WTC11 (cell line): ENCODE data around the gene NEURL4. TPM values are rescaled to one million over a fixed set of nuclear protein-coding genes. Genes with fewer than 3 reads are reported as not detected.

ENCODE experiments used
- ATAC-seq: fragments of 200-7000 bp; cut with Tn5 transposase; 2 replicates; pipeline ENCODE4 v1.10.0; 2021; ENCODE audit warnings: mild to moderate bottlenecking, moderate library complexity
- CTCF ChIA-PET: fragments of 300-600 bp; sonication (Branson Sonifier 250); formaldehyde crosslinking; loops from one replicate; lab custom pipeline; 2021; ENCODE audit warnings: antibody characterized with exemption; lab: Charles Lee
- POLR2A ChIA-PET: fragments of 350-600 bp; sonication (Branson Sonifier 250); formaldehyde crosslinking; loops from one replicate; lab custom pipeline; 2021; ENCODE audit warnings: antibody characterized with exemption; lab: Charles Lee
- DNase-seq: peaks from one replicate; pipeline ENCODE4 v3.0.0; 2021; ENCODE audit warnings: low spot score
- H3K27ac Mint-ChIP-seq: 2 replicates; pipeline ENCODE4 v1.8.0; 2021; ENCODE audit warnings: mixed read lengths
- H3K27me3 Mint-ChIP-seq: 2 replicates; pipeline ENCODE4 v1.8.0; 2021; ENCODE audit warnings: low read depth, mild to moderate bottlenecking, moderate library complexity, mixed read lengths
- H3K36me3 Mint-ChIP-seq: 2 replicates; pipeline ENCODE4 v1.8.0; 2021; ENCODE audit warnings: mixed read lengths
- H3K4me1 Mint-ChIP-seq: 2 replicates; pipeline ENCODE4 v1.8.0; 2022; ENCODE audit warnings: mixed read lengths
- H3K4me3 Mint-ChIP-seq: 2 replicates; pipeline ENCODE4 v1.8.0; 2021; ENCODE audit warnings: mild to moderate bottlenecking, moderate library complexity, mixed read lengths
- H3K9me3 Mint-ChIP-seq: 2 replicates; pipeline ENCODE4 v1.8.0; 2021; ENCODE audit warnings: mixed read lengths
- ATF1 ChIP-seq: sonication (generic); formaldehyde crosslinking; IDR thresholded peaks from 2 replicates; pipeline ENCODE4 v1.8.1; 2023; ENCODE audit warnings: mild to moderate bottlenecking, moderate library complexity, missing genetic modification reagents
- ATF2 ChIP-seq: sonication (generic); formaldehyde crosslinking; IDR thresholded peaks from 2 replicates; pipeline ENCODE4 v1.8.1; 2022; ENCODE audit warnings: low read depth, missing genetic modification reagents, borderline replicate concordance
- CTCF ChIP-seq: fragments of 200-600 bp; IDR thresholded peaks from 2 replicates; pipeline ENCODE4 v1.8.0; 2022; ENCODE audit warnings: antibody characterized with exemption
- GTF2I ChIP-seq: fragments of 250-450 bp; sonication (Bioruptor Pico); conservative IDR thresholded peaks from 2 replicates; pipeline ENCODE4 v1.4.0; 2021; ENCODE audit warnings: mild to moderate bottlenecking
- IRF2 ChIP-seq: sonication (generic); formaldehyde crosslinking; IDR thresholded peaks from 2 replicates; pipeline ENCODE4 v1.8.0; 2022; ENCODE audit warnings: low read depth, missing genetic modification reagents, borderline replicate concordance
- MLX ChIP-seq: sonication (generic); formaldehyde crosslinking; IDR thresholded peaks from 2 replicates; pipeline ENCODE4 v1.8.1; 2023; ENCODE audit warnings: mild to moderate bottlenecking, missing genetic modification reagents, moderate library complexity
- MYBL2 ChIP-seq: sonication (generic); formaldehyde crosslinking; IDR thresholded peaks from 2 replicates; pipeline ENCODE4 v1.8.1; 2023; ENCODE audit warnings: mild to moderate bottlenecking, moderate library complexity, missing genetic modification reagents
- NFYB ChIP-seq: sonication (generic); formaldehyde crosslinking; conservative IDR thresholded peaks from 2 replicates; pipeline ENCODE4 v1.8.0; 2022; ENCODE audit warnings: low read depth, missing genetic modification reagents
- SMAD3 ChIP-seq: sonication (generic); formaldehyde crosslinking; IDR thresholded peaks from 2 replicates; pipeline ENCODE4 v1.8.0; 2022; ENCODE audit warnings: missing genetic modification reagents, mild to moderate bottlenecking, borderline replicate concordance
- ZNF138 ChIP-seq: sonication (generic); formaldehyde crosslinking; conservative IDR thresholded peaks from 2 replicates; pipeline ENCODE4 v1.8.1; 2022; ENCODE audit warnings: mild to moderate bottlenecking, moderate library complexity, missing genetic modification reagents
- ZNF263 ChIP-seq: sonication (generic); formaldehyde crosslinking; IDR thresholded peaks from 2 replicates; pipeline ENCODE4 v1.8.1; 2022; ENCODE audit warnings: low read depth, mild to moderate bottlenecking, moderate library complexity, missing genetic modification reagents
- ZNF512 ChIP-seq: sonication (generic); formaldehyde crosslinking; IDR thresholded peaks from 2 replicates; pipeline ENCODE4 v1.8.1; 2022; ENCODE audit warnings: missing genetic modification reagents, borderline replicate concordance
- total RNA-seq: library from RNA; stranded (reverse); gene quantifications from 3 replicates; pipeline ENCODE4 v1.2.3, GENCODE V29; 2021
- TF ChIP-seq, protein P1 (sequence below): sonication (generic); formaldehyde crosslinking; conservative IDR thresholded peaks from 2 replicates; pipeline ENCODE4 v1.8.1; 2023; ENCODE audit warnings: mild to moderate bottlenecking, low read depth, missing genetic modification reagents, moderate library complexity
- TF ChIP-seq, protein P2 (sequence below): sonication (generic); formaldehyde crosslinking; IDR thresholded peaks from 2 replicates; pipeline ENCODE4 v1.8.1; 2023; ENCODE audit warnings: mild to moderate bottlenecking, moderate library complexity, missing genetic modification reagents
- TF ChIP-seq, protein P3 (sequence below): fragments of 250-450 bp; sonication (Bioruptor Pico); conservative IDR thresholded peaks from 2 replicates; pipeline ENCODE4 v1.9.0; 2021; ENCODE audit warnings: mild to moderate bottlenecking

The NEURL4 gene
- total RNA-seq, 1 experiment from 2014 or later, result 64.4 TPM

GRCh38 chr17:7279448-7279847, 49.7 kb downstream of the NEURL4 start (continued):
- TF ChIP-seq, protein P1, sequence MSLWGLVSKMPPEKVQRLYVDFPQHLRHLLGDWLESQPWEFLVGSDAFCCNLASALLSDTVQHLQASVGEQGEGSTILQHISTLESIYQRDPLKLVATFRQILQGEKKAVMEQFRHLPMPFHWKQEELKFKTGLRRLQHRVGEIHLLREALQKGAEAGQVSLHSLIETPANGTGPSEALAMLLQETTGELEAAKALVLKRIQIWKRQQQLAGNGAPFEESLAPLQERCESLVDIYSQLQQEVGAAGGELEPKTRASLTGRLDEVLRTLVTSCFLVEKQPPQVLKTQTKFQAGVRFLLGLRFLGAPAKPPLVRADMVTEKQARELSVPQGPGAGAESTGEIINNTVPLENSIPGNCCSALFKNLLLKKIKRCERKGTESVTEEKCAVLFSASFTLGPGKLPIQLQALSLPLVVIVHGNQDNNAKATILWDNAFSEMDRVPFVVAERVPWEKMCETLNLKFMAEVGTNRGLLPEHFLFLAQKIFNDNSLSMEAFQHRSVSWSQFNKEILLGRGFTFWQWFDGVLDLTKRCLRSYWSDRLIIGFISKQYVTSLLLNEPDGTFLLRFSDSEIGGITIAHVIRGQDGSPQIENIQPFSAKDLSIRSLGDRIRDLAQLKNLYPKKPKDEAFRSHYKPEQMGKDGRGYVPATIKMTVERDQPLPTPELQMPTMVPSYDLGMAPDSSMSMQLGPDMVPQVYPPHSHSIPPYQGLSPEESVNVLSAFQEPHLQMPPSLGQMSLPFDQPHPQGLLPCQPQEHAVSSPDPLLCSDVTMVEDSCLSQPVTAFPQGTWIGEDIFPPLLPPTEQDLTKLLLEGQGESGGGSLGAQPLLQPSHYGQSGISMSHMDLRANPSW (CRISPR knock-in tag), result no peak

DNA sequence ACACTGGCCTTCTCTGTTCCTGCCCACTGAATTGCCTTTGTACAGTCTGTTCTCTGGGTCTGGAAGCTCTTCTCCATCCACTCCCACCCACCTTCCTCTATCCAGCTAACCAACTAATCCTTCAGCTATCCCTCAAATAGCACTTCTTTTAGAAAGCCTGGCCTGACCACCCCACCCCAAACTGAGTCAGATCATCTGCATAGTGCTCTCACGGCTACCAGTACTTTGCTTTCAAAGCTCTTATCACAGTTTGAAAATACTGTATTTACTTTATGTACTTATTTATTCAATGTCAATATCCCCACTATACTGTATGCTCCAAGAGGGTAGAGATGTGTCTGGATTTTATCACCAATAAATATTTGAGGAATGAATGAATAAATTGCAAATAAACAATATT, 62.4 kb downstream of the NEURL4 start:
- Mint-ChIP-seq H3K9me3 (no peaks in the 10 kb centered on the region), H3K27me3 (no peaks in the 10 kb centered on the region; the same call in 1 of the 2 replicates), H3K27ac (peak overlapping the region; percentile 72), H3K4me1 (peaks cover 23% of the 10 kb centered on the region), H3K36me3 (no peaks in the 10 kb centered on the region), H3K4me3 (no peak overlapping the region)
- ChIA-PET CTCF (interaction anchor here (1.8 to 4.8 kb wide), 3 partner anchors 13 to 294 kb away, joined by 4 to 23 read pairs (median 14); no protein-coding TSS in a partner anchor), POLR2A (no interaction called here)
- DNase-seq (no peak), ATAC-seq (no peak)
- TF ChIP-seq GTF2I (no peak), ZNF138 (CRISPR knock-in tag) (no peak), ATF1 (CRISPR knock-in tag) (no peak), MLX (CRISPR knock-in tag) (no peak), IRF2 (no peak), CTCF (no peak), SMAD3 (no peak), ATF2 (CRISPR knock-in tag) (no peak), ZNF263 (CRISPR knock-in tag) (no peak), NFYB (CRISPR knock-in tag) (no peak), MYBL2 (no peak), ZNF512 (CRISPR knock-in tag) (no peak)
- TF ChIP-seq, protein P2, sequence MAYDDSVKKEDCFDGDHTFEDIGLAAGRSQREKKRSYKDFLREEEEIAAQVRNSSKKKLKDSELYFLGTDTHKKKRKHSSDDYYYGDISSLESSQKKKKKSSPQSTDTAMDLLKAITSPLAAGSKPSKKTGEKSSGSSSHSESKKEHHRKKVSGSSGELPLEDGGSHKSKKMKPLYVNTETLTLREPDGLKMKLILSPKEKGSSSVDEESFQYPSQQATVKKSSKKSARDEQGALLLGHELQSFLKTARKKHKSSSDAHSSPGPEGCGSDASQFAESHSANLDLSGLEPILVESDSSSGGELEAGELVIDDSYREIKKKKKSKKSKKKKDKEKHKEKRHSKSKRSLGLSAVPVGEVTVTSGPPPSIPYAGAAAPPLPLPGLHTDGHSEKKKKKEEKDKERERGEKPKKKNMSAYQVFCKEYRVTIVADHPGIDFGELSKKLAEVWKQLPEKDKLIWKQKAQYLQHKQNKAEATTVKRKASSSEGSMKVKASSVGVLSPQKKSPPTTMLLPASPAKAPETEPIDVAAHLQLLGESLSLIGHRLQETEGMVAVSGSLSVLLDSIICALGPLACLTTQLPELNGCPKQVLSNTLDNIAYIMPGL, result no peak
- TF ChIP-seq, protein P3, sequence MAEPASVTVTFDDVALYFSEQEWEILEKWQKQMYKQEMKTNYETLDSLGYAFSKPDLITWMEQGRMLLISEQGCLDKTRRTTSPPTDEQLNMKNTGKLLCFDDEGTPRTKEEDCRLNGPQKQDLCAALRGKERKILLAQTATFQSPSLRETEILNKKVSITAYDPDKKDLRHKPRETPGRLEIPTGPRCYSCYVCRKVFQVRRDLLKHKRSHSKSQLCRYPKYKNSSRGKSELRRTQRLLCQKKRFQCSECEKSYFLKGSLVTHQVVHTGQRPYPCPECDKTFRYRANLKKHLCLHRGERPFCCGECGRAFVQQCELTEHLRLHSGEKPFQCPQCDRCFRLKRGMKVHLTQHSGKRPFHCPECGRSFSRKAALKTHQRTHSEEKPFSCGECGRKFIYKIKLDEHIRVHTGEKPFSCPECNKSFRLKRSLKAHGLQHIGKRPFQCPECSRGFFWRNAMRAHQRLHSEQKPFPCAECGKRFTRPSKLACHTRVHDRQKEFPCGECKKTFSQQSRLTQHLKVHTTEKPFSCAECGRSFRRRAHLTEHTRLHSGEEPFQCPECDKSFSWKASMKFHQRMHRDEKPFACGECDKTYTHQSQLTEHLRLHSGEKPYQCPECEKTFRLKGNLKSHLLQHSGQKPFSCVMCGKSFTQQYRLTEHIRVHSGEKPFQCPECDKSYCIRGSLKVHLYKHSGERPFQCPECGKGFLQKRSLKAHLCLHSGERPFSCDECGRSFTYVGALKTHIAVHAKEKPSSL (CRISPR knock-in tag), result no peak

Other genes with a start within 250 kb of the NEURL4 start
- gene CLEC10A, start 249.1 kb downstream of the NEURL4 start, total RNA-seq, result 0.18 TPM in 1 of 3 replicates, not detected in the others
- 0.13 to 0.30 TPM (median 0.14 TPM) in 3 replicates for gene ASGR2, start 214.5 kb downstream of the NEURL4 start, total RNA-seq
- 13.3 to 17.7 TPM (median 15.8 TPM) in 3 replicates for gene ASGR1, start 150.0 kb downstream of the NEURL4 start, total RNA-seq
- gene DLG4, start 109.5 kb downstream of the NEURL4 start, total RNA-seq, result 47.1 to 59.7 TPM (median 48.0 TPM) in 3 replicates
- gene ACADVL, start 109.4 kb downstream of the NEURL4 start, total RNA-seq, result 213 to 236 TPM (median 221 TPM) in 3 replicates
- gene DVL2, start 94.8 kb downstream of the NEURL4 start, total RNA-seq, result 57.6 to 67.3 TPM (median 59.8 TPM) in 3 replicates
- 45.8 to 50.1 TPM (median 49.1 TPM) in 3 replicates for gene PHF23, start 89.9 kb downstream of the NEURL4 start, total RNA-seq
- gene GABARAP, start 86.9 kb downstream of the NEURL4 start, total RNA-seq, result 228 to 247 TPM (median 238 TPM) in 3 replicates
- gene CTDNEP1, start 77.6 kb downstream of the NEURL4 start, total RNA-seq, result 120 to 127 TPM (median 126 TPM) in 3 replicates
- 101 to 103 TPM (median 103 TPM) in 3 replicates for gene ELP5, start 77.1 kb downstream of the NEURL4 start, total RNA-seq
- 131 to 136 TPM (median 136 TPM) in 3 replicates for gene CLDN7, start 66.9 kb downstream of the NEURL4 start, total RNA-seq
- gene SLC2A4, start 47.6 kb downstream of the NEURL4 start, total RNA-seq, result 5.6 to 6.4 TPM (median 6.2 TPM) in 3 replicates
- gene YBX2, start 34.7 kb downstream of the NEURL4 start, total RNA-seq, result 26.8 to 36.5 TPM (median 35.2 TPM) in 3 replicates
- 929 to 1,021 TPM (median 936 TPM) in 3 replicates for gene EIF5A, start 21.7 kb downstream of the NEURL4 start, total RNA-seq
- 42.2 to 55.9 TPM (median 44.7 TPM) in 3 replicates for gene GPS2, start 14.0 kb downstream of the NEURL4 start, total RNA-seq
- gene ACAP1, start 7.2 kb upstream of the NEURL4 start, total RNA-seq, result 58.6 to 63.9 TPM (median 60.6 TPM) in 3 replicates
- 8.1 to 9.0 TPM (median 8.2 TPM) in 3 replicates for gene KCTD11, start 22.8 kb upstream of the NEURL4 start, total RNA-seq
- not detected in 3 replicates for gene TMEM95, start 25.8 kb upstream of the NEURL4 start, total RNA-seq
- gene TNK1, start 51.8 kb upstream of the NEURL4 start, total RNA-seq, result 9.3 to 11.8 TPM (median 10.7 TPM) in 3 replicates
- gene PLSCR3, start 65.2 kb upstream of the NEURL4 start, total RNA-seq, result 34.1 to 42.7 TPM (median 37.6 TPM) in 3 replicates
- 132 to 180 TPM (median 178 TPM) in 3 replicates for gene TMEM256, start 74.8 kb upstream of the NEURL4 start, total RNA-seq
- gene NLGN2, start 78.5 kb upstream of the NEURL4 start, total RNA-seq, result 76.7 to 112 TPM (median 96.9 TPM) in 3 replicates
- gene SPEM1, start 91.0 kb upstream of the NEURL4 start, total RNA-seq, result 0.18 to 0.35 TPM in 2 of 3 replicates, not detected in the other
- gene SPEM2, start 96.3 kb upstream of the NEURL4 start, total RNA-seq, result 0.13 TPM in 1 of 3 replicates, not detected in the others
- gene SPEM3, start 99.5 kb upstream of the NEURL4 start, total RNA-seq, result not detected in 3 replicates
- gene TMEM102, start 106.1 kb upstream of the NEURL4 start, total RNA-seq, result 13.5 to 15.3 TPM (median 13.9 TPM) in 3 replicates
- gene FGF11, start 110.2 kb upstream of the NEURL4 start, total RNA-seq, result 19.8 to 29.1 TPM (median 28.0 TPM) in 3 replicates
- 16.0 to 21.5 TPM (median 20.8 TPM) in 3 replicates for gene CHRNB1, start 115.7 kb upstream of the NEURL4 start, total RNA-seq
- gene ZBTB4, start 150.3 kb upstream of the NEURL4 start, total RNA-seq, result 14.6 to 17.0 TPM (median 16.2 TPM) in 3 replicates
- 0.16 to 0.26 TPM (median 0.18 TPM) in 3 replicates for gene SLC35G6, start 152.1 kb upstream of the NEURL4 start, total RNA-seq
- gene POLR2A, start 155.0 kb upstream of the NEURL4 start, total RNA-seq, result 166 to 170 TPM (median 170 TPM) in 3 replicates
- gene TNFSF12, start 219.7 kb upstream of the NEURL4 start, total RNA-seq, result 8.1 to 10.5 TPM (median 10.2 TPM) in 3 replicates
- gene TNFSF13, start 229.4 kb upstream of the NEURL4 start, total RNA-seq, result 2.2 to 3.2 TPM (median 2.9 TPM) in 3 replicates
- 72.2 to 85.4 TPM (median 75.2 TPM) in 3 replicates for gene SENP3, start 232.6 kb upstream of the NEURL4 start, total RNA-seq